Mucosa of rectum (tissue), 2 donors: ENCODE measurements around the gene EZH1.
"Not testable (repeated sequence)": the region's sequence is repeated elsewhere in the genome, so short reads cannot be mapped to it uniquely, and the experiment has no call there.

Experiments used
- H3K27ac ChIP-seq, 2 donors: one replicate each; pipeline ENCODE4 v1.7.0; 2013; ENCODE audit warnings: inconsistent platforms in 2 of 2, low read depth in 2 of 2, low read length in 2 of 2
- H3K27me3 ChIP-seq, 2 donors: one replicate each; pipeline ENCODE4 v1.7.0; 2013; ENCODE audit warnings: low read length in 2 of 2; ENCODE audit not compliant: control insufficient read depth in 2 of 2, insufficient read depth in 2 of 2
- H3K36me3 ChIP-seq, 2 donors: one replicate each; pipeline ENCODE4 v1.7.0; 2013; ENCODE audit warnings: low read length in 2 of 2; ENCODE audit not compliant: control insufficient read depth in 2 of 2, insufficient read depth in 2 of 2
- H3K4me1 ChIP-seq, 2 donors: one replicate each; pipeline ENCODE4 v1.7.0; 2013; ENCODE audit warnings: low read length in 2 of 2, mild to moderate bottlenecking in 1 of 2; ENCODE audit not compliant: control insufficient read depth in 2 of 2, insufficient read depth in 2 of 2
- H3K4me3 ChIP-seq, 2 donors: one replicate each; pipeline ENCODE4 v1.7.0; 2013; ENCODE audit warnings: low read length in 2 of 2
- H3K9ac ChIP-seq, 2 donors: one replicate each; pipeline ENCODE4 v1.7.0; 2013; ENCODE audit warnings: low read length in 2 of 2, low read depth in 1 of 2, mild to moderate bottlenecking in 1 of 2
- H3K9me3 ChIP-seq, 2 donors: one replicate each; pipeline ENCODE4 v1.7.0; 2013; ENCODE audit warnings: low read length in 2 of 2; ENCODE audit not compliant: control insufficient read depth in 2 of 2
- donor health status: healthy.
- donor health status: Normal muscosa, but diverticular disease.

The EZH1 gene

DNA sequence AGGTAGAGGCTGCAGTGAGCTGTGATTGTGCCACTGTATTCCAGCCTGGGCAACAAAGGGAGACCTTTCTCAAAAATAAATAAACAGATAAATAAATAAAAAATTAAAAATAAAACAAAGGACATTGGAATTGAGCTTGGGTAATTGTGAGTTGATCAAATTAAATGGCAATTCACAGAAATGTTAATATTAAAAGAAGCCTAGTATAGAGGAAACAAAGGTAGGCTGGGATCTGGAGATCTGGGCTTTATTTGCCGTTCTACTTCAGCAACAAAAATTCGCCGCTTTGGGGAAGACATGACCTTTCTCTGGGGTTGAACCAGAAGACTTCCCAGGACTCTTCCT is 28.1 kb upstream of the EZH1 start:
- H3K4me3 ChIP-seq, result peak overlapping the region; percentile 95 to 98

DNA sequence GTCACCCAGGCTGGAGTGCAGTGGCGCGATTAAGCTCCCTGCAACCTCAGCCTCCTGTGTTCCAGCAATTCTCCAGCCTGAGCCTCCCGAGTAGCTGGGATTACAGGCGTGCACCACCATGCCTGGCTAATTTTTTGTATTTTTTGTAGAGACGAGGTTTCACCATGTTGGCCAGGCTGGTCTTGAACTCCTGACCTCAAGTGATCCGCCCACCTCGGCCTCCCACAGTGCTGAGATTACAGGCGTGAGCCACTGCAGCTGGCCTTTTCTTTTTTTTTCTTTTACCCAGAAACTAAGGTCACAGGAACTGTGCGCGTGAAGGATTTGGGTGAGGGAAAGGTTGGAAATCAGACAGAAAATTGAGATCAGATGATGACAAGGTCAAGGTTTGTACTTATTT is 25.1 kb upstream of the EZH1 start:
- not testable (repeated sequence) for H3K27me3 ChIP-seq, H3K27ac ChIP-seq, H3K4me3 ChIP-seq, H3K36me3 ChIP-seq, H3K9ac ChIP-seq, H3K9me3 ChIP-seq
- peaks cover 7 to 13% of the 10 kb centered on the region in 2 donors for H3K4me1 ChIP-seq

More for the DNA sequence above, 28.1 kb upstream of the EZH1 start:
- Histone ChIP-seq H3K27ac (peak overlapping the region in 1 of 2 donors; percentile 84), H3K9me3 (no peaks in the 10 kb centered on the region), H3K27me3 (no peaks in the 10 kb centered on the region), H3K4me1 (peaks cover 7 to 13% of the 10 kb centered on the region in 2 donors), H3K9ac (peak overlapping the region; percentile 89 to 99), H3K36me3 (peaks cover 12 to 22% of the 10 kb centered on the region in 2 donors)

DNA sequence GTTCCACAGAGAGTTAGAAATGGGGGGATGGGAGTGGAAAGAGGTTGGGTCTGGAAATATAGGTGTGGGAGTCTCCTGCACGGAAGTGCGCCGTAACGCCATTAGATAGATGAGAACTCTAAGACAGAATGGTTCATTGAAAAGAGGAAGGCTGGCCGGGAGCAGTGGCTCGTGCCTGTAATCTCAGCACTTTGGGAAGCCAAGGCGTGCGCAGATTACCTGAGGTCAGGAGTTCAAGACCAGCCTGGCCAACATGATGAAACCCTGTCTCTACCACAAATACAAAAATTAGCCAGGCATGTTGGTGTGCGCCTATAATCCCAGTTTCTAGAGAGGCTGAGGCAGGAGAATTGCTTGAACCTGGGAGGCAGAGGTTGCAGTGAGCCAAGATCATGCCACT is 23.2 kb upstream of the EZH1 start:
- H3K27ac ChIP-seq, H3K27me3 ChIP-seq, H3K9me3 ChIP-seq, H3K9ac ChIP-seq, H3K36me3 ChIP-seq, H3K4me1 ChIP-seq, H3K4me3 ChIP-seq: not testable (repeated sequence)

DNA sequence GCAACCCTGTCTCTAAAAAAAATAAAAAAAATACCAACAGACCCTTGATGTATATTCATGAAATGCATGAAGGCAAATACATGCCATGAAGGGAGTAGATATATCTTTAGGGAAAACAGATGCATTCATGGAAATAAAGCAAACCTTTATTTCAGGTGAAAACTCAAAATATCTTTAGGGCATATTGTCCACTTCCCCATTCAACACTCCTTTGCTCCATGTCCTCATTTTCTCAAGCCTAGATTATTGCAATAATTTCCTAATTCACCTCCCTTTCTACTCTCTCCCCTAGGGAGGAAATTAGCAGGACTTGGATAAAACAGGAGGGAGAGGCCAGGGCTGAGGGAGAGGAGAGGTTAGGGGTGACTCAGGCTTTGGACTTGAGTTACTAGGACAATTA is 22.7 kb upstream of the EZH1 start:
- Histone ChIP-seq H3K4me1 (peaks cover 0 to 2% of the 10 kb centered on the region in 2 donors), H3K9ac (no peak overlapping the region), H3K27me3 (no peaks in the 10 kb centered on the region), H3K36me3 (no peaks in the 10 kb centered on the region), H3K9me3 (no peaks in the 10 kb centered on the region), H3K4me3 (no peak overlapping the region), H3K27ac (no peak overlapping the region)

DNA sequence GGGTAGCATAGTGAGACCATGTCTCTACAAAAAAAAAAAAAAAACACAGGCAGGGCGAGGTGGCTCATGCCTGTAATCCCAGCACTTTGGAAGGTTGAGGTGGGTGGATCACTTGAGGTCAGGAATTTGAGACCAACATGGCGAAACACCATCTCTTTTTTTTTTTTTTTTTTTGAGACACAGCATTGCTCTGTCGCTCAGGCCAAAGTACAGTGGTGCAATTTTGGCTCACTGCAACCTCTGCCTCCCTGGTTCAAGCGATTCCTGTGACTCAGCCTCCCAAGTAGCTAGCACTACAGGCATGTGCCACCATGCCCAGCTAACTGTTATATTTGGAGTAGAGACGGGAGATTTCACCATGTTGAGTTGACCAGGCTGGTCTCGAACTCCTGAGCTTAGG is 21.3 kb upstream of the EZH1 start:
- no peaks in the 10 kb centered on the region for H3K9me3 ChIP-seq
- H3K9ac ChIP-seq, result no peak overlapping the region
- H3K27ac ChIP-seq, result no peak overlapping the region
- peaks cover 0 to 10% of the 10 kb centered on the region in 2 donors for H3K27me3 ChIP-seq
- H3K4me3 ChIP-seq, result no peak overlapping the region
- H3K4me1 ChIP-seq, result peaks cover 0 to 3% of the 10 kb centered on the region in 2 donors
- no peaks in the 10 kb centered on the region for H3K36me3 ChIP-seq

DNA sequence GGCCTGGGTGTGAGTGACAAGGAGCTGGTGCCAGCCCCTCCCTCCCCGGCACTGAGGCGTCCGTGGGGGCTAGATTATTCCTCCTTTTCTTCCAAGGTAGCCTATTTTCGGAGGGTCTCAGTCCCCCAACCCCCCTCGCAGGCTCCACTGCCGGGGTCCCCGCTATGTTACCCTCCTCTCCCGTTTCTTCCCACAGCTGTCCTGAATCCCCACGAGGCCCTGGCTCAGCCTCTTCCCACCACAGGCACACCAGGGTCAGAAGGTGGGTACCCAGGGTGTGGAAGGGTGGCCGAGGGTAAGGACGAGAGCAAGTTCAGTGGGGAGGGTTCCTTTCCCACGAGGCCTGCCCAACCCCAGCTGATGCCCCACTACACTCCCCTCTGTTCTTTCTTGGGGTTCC is 16.8 kb upstream of the EZH1 start:
- H3K9me3 ChIP-seq, result no peaks in the 10 kb centered on the region
- peak overlapping the region; percentile 29 to 41 for H3K4me3 ChIP-seq
- no peaks in the 10 kb centered on the region for H3K36me3 ChIP-seq
- peaks cover 0 to 3% of the 10 kb centered on the region in 2 donors for H3K4me1 ChIP-seq
- H3K27ac ChIP-seq, result no peak overlapping the region
- H3K9ac ChIP-seq, result peak overlapping the region; percentile 6 to 34
- H3K27me3 ChIP-seq, result peaks cover 7 to 13% of the 10 kb centered on the region in 2 donors

GRCh38 chr17:42760652-42761581 is 16.1 kb upstream of the EZH1 start, which contains the start of gene RAMP2:
Gene RAMP2 (plus strand): TSS chr17:42761227. CDS start chr17:42761262, 35 bp downstream.
- no peaks in the 10 kb centered on the region for H3K9me3 ChIP-seq
- peak within 1 kb of the TSS; percentile 6 to 34 for H3K9ac ChIP-seq
- H3K36me3 ChIP-seq, result no peaks in the 10 kb centered on the region
- H3K4me3 ChIP-seq, result peak within 1 kb of the TSS; percentile 29 to 41
- peak within 1 kb of the TSS in 1 of 2 donors; percentile 13 for H3K27ac ChIP-seq
- H3K27me3 ChIP-seq, result peaks cover 7 to 13% of the 10 kb centered on the region in 2 donors
- H3K4me1 ChIP-seq, result peaks cover 0 to 3% of the 10 kb centered on the region in 2 donors

- peaks cover 7 to 13% of the 10 kb centered on the region in 2 donors for H3K27me3 ChIP-seq
- peaks cover 0 to 3% of the 10 kb centered on the region in 2 donors for H3K4me1 ChIP-seq
- H3K9ac ChIP-seq, result no peak overlapping the region
- H3K36me3 ChIP-seq, result no peaks in the 10 kb centered on the region
- H3K4me3 ChIP-seq, result peak overlapping the region in 1 of 2 donors; percentile 31
- H3K9me3 ChIP-seq, result no peaks in the 10 kb centered on the region
- no peak overlapping the region for H3K27ac ChIP-seq
Observed at GRCh38 chr17:42759982-42760651, 15.3 kb upstream of the EZH1 start.

- Histone ChIP-seq H3K9ac (no peak overlapping the region), H3K4me1 (peaks cover 0 to 2% of the 10 kb centered on the region in 2 donors), H3K9me3 (no peaks in the 10 kb centered on the region), H3K4me3 (no peak overlapping the region), H3K27ac (no peak overlapping the region), H3K36me3 (no peaks in the 10 kb centered on the region), H3K27me3 (peaks cover 0 to 4% of the 10 kb centered on the region in 2 donors)
Observed at GRCh38 chr17:42754782-42755181, 9.9 kb upstream of the EZH1 start.

DNA sequence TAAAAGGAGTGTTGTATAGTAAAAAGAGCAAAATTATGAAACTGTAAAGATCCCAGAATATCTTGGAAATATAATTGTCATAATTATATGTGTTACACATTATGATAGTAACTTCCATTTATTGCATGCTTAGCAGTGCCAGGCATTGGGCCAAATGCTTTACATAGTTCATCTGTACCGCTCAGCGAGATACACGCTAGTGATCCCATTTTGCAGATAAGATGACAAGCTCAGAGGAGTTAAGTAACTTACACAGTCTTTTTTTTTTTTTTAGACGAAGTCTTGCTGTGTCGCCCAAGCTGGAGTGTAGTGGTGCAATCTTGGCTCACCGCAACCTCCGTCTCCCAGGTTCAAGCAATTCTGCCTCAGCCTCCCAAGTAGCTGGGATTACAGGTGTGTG is 6.8 kb upstream of the EZH1 start:
- Histone ChIP-seq H3K4me1 (peaks cover 2 to 4% of the 10 kb centered on the region in 2 donors), H3K4me3 (no peak overlapping the region), H3K27me3 (no peaks in the 10 kb centered on the region), H3K36me3 (no peaks in the 10 kb centered on the region), H3K9ac (no peak overlapping the region), H3K27ac (no peak overlapping the region), H3K9me3 (no peaks in the 10 kb centered on the region)
